ENCODE data around the gene EXOSC6.
"Not testable (repeated sequence)": the region's sequence is repeated elsewhere in the genome, so short reads cannot be mapped to it uniquely, and the experiment has no call there.

GRCh38 chr16:70204668-70205405 lies 46.9 kb downstream of the EXOSC6 start:
- TF ChIP-seq CTCF (IDR thresholded peaks at IDR 0.05); REST (IDR thresholded peaks at IDR 0.05; ENCODE audit: insufficient read depth in 1 of 2, low read depth in 2 of 2, low read length in 1 of 2); POLR2AphosphoS5 (IDR thresholded peaks at IDR 0.05; ENCODE audit: low read depth, low read length); SIN3A (IDR thresholded peaks at IDR 0.05; ENCODE audit: borderline replicate concordance, insufficient read depth, low read depth, low read length): not testable (repeated sequence)
